GM19035 (cell line): ENCODE data around the gene FBXO5.

Experiments used
- ATAC-seq: cut with Tn5 transposase; IDR thresholded peaks from one replicate; pipeline ENCODE4 v1.9.1; 2021; ENCODE audit not compliant: unreplicated experiment

Gene FBXO5

DNA sequence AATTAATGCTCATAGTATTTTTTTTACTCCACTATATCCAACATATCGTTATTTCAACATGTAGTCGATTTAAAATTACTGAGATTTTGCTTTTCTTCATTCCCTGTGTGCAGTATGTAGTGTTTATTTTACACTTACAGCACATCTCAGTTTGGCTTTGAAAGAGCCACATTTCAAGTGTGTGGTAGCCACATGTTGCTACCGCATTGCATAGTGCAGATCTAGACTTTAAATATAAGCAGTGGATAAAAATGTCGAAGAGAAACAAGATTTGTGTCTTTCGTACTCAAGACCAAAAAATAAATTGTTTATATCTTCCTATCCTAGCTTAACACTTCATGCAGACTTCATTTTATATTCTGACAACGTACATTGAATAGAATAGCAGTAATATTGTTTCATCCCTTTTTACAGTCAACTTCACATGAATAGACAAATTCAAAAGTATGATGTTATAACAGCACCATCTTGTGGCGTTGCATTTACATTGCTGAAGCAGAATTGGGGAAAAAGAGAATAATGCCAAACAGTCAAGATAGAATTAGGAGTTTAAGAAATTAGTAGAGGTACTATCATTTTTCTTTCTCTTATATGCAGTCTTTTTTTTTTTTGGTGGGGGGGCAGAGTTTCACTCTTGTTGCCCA, 29.9 kb downstream of the FBXO5 start:
- ATAC-seq: no peak

DNA sequence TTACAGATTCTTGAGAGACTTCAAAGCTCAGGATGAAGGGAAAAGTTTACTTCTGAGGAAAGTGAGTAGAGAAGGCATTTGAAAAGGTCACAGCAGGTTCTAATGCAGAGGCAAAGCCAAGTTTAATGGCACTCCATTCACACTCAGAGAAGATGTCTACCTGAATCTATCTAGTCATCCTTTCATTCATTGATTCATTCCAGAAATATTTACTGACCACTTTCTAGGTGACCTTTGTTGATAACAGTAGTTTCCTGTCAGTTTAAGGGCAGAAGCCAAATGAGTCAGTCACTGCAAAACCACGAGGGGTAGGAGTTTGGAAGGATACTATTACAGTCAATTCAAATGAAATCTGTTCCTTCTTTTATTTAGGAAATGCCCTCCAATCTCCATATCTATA, 30.8 kb downstream of the FBXO5 start:
- no peak for ATAC-seq

DNA sequence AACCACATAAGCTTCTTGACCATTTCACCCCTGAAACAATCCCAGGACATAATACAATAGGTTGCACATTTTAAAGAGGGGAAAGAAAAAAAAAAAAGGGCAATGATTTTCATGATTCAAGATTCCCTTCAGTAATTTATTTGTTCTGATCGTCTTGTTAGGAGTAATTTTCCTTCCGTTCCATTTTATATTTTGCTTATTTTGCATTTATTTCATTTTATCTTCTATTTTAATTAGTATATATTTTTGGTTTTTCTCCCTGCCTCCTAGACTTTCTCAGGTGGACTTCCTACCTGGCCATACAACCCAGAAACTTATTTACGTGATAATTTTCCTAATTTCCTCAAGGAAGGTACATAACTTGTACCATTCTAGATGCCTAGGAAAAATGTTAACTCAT, 32.6 kb downstream of the FBXO5 start:
- no peak for ATAC-seq

DNA sequence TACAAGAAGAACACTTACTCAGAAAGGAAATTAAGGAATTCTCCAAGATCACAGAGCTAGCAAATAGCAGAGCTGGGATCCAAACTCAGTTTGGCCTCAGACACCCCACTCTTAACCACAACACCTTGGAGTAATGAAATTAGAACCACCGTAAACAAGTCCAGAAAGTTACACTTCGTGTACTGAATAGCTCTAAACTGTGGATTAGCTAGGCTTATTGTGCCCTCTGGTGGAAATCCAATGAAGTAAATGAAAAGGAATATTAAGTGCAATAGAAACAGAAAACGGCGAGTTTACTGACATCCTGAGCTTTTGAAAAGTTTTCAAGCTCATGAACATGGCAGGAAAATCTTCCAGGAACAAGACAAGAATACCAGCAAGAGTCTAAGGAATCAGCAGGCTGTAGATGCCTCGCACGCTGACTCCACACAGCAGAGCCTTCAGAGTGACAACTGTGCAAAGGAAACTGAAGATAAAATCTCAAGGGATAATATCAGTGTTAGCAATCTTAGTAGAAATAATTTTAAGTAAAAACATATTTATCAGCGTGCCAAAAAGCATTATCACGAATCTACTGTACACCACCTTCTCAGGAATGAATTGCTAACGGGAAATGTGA, 34.6 kb downstream of the FBXO5 start:
- peak; percentile 80 for ATAC-seq

DNA sequence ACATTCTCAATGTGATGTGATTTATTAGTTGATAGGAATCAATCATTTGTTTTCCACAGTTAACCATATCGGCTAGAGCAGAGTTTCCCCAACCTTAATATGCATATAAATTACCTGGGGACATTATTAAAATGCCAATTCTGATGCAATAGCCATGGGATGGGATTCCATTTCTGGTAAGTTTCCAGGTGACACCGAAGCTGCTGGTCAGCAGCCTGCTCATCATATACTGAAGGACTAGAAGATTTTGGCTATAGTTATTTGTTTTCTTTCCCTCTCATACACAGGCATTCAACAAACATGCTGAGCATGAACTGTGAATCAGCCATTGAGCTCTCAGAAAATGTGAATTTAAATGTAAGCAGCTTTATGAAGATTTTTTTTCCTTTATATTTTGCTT, 35.8 kb downstream of the FBXO5 start:
- no peak for ATAC-seq

DNA sequence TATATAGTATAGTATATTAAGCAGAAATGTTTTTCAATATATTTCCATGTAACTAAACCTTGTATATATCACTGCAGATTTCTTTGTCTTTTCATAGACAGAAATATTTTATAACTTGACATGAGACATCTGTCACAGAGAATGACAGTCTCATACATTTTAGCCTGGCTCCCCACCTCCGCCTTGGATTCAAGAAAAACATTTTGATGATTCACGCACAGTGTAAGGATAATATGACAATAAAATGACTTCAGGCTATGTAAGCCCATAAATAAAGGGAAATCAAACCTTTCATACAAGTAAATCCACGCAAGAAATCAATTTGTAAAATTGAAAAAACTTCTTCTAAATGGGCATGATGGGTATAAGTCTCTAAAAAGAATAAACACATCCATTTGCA, 36.4 kb downstream of the FBXO5 start:
- ATAC-seq: no peak

DNA sequence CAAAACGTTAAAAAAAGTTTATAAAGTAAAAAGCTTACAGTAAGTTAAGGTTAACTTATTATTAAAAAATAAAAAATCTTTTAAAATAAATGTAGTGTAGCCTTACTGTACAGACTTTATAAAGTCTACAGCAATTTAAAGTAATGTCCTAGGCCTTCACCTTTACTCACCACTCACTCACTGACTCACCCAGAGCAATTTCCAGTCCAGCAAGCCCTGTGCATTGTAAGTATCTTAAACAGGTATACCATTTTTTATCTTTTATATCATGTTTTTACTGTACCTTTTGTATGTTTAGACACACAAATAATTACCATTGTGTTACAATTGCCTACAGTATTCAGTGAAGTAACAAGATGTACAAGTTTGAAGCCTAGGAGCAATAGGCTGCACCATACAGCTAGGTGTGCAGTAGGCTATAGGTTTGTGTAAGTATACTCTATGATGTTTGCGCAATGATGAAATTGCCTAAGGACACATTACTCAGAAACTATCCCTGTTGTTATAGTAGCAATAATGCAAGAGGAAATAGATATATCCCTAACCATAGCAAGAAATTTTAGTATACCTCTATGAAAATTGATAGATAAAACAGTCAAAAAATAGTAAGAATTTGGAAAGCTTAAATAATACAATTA, 39.5 kb downstream of the FBXO5 start:
- no peak for ATAC-seq

DNA sequence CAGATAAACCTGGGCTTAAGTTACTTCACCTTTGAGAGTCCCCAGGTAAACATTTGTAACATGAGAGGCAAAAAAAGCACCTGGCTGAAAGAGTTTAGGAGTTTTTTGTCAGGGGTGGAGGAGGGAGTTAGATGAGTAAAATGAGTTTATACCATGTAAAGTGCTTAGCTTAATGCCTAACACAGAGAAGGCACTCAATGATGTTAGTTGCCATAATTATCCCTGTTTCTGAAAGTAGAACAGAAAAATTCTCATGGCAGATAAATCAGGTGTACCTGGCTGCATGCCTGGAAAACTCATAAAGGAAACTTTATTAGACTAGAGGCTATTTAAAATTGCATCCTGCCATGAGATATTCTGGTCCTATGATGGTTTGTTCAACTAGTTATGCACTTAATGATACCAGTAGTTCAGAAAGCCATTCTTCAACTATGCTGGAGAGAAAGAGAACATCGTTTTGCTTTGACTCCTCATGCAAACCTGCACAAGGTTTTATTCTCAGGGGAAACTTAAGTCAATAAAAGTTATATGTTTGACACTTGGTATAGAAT, 40.4 kb downstream of the FBXO5 start:
- no peak for ATAC-seq

DNA sequence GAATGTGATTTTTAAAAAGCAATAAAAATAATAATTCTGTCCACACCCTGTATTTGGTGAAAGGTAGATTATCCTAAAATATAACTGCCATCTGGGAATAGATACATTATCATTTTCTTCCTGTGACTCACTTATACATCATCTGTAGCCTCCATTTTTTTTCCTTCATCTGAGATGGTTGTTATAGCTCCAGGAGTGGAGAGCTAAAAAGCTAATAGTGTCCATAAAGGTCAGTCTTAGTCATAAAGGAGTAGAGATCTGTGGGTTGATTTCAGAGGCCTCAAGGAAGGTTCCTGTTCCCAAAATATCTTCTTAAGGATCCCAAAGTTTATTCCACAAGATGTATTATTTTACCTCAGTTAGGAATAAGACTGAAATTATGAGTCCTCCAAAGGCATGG, 41.1 kb downstream of the FBXO5 start:
- ATAC-seq: no peak

DNA sequence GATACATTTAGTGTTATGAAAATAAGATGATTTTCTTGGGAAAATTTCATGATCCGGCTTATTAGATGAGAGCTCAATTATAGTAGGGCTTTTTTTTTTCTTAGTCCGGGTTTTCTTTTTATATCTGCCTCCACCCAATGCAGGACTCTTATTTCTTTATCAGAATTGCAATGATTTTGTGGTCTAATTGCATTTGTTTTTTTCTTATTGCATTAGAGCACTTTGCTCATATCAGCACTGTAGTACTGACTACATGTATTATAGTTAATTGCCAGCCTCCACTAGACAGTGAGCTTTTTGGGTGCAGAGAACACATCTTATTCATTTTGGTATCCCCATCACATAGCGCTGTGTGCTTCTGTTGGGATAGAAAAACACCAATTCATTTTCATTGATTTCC, 50.0 kb downstream of the FBXO5 start:
- ATAC-seq: no peak

DNA sequence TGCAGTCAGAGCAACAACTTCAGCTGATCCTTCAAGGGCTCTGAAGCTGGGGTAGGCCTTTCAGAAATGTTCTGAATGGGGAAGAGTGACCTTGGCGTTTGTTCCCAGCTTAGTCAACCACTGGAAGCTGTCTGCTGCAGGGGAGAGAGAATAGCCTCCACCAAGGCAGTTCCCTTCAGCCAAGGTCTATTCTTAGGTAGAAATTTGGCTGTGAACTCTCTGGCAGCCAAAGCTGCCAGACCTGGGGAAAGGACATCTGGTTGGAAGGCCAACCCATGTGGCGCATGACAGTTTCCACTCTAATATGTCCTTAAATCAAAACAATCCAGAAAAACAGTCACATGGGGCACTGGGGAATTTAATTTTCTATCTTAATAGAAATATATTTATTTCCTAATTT, 60.1 kb downstream of the FBXO5 start:
- ATAC-seq: no peak
